Left lung (tissue), 10 donors: ENCODE results near the gene ZNF74. TPM values are rescaled to one million over a fixed set of nuclear protein-coding genes. Genes with fewer than 3 reads are reported as not detected.

Source experiments
- ATAC-seq: fragments of 200-7000 bp; cut with Tn5 transposase; one replicate; pipeline ENCODE4 v1.9.1; 2020; ENCODE audit warnings: moderate library complexity
- DNase-seq, 4 donors: peaks; one replicate each; pipeline ENCODE4 v3.0.0-alpha.2; 2013 to 2020
- H3K27ac ChIP-seq, 2 donors: fragments of 200-600 bp; sonication (generic) in 1 of 2; one replicate each; pipeline versions ENCODE4 v1.5.0 to v1.8.0; 2020 to 2021
- H3K27me3 ChIP-seq, 2 donors: fragments of 200-600 bp; sonication (generic) in 1 of 2; one replicate each; pipeline versions ENCODE4 v1.5.0 to v1.8.0; 2020 to 2021
- H3K36me3 ChIP-seq, 2 donors: fragments of 200-600 bp; sonication (generic) in 1 of 2; one replicate each; pipeline versions ENCODE4 v1.5.0 to v1.8.0; 2020 to 2021
- H3K4me1 ChIP-seq, 2 donors: fragments of 200-600 bp; one replicate each; pipeline ENCODE4 v1.8.0; 2021
- H3K4me3 ChIP-seq, 2 donors: fragments of 200-600 bp; sonication (generic) in 1 of 2; one replicate each; pipeline versions ENCODE4 v1.5.0 to v1.8.0; 2020 to 2021; ENCODE audit warnings: mild to moderate bottlenecking in 1 of 2
- H3K9me3 ChIP-seq, 2 donors: fragments of 200-600 bp; sonication (generic) in 1 of 2; one replicate each; pipeline versions ENCODE4 v1.5.0 to v1.8.0; 2020 to 2021
- CTCF ChIP-seq, 2 donors: fragments of 200-600 bp; sonication (generic) in 1 of 2; IDR thresholded peaks; one replicate each; pipeline versions ENCODE4 v1.5.0 to v1.8.0; 2021; ENCODE audit warnings: antibody characterized with exemption in 2 of 2
- intact Hi-C, 2 donors: fragments of 100-400 bp; cut with DNase I; formaldehyde crosslinking; loops; one replicate each; pipeline versions ENCODE4 v1.11.2 to v1.14.2; 2022
- polyA plus RNA-seq, 6 donors: library from polyadenylated mRNA; unstranded; fragments of 120-200 nt; gene quantifications; one replicate each; pipeline ENCODE4 v1.2.1, GENCODE V29; 2013; ENCODE audit not compliant: insufficient read length in 6 of 6
- total RNA-seq, 2 donors: library from RNA; stranded (reverse); fragmentation: NEBNext Ultra II Directional; extraction: Animal tissue kit (Norgen Biotek cat#: 25700); gene quantifications; one replicate each; pipeline ENCODE4 v1.2.1, GENCODE V29; 2021
- donor health status: DM: no; HTN: yes; CAD: no.
- donor health status: DM: no; HTN: no; CAD: no.

Gene ZNF74
- total and polyA plus RNA-seq, 8 donors: 11.0 to 22.6 (median 19.9) TPM

DNA sequence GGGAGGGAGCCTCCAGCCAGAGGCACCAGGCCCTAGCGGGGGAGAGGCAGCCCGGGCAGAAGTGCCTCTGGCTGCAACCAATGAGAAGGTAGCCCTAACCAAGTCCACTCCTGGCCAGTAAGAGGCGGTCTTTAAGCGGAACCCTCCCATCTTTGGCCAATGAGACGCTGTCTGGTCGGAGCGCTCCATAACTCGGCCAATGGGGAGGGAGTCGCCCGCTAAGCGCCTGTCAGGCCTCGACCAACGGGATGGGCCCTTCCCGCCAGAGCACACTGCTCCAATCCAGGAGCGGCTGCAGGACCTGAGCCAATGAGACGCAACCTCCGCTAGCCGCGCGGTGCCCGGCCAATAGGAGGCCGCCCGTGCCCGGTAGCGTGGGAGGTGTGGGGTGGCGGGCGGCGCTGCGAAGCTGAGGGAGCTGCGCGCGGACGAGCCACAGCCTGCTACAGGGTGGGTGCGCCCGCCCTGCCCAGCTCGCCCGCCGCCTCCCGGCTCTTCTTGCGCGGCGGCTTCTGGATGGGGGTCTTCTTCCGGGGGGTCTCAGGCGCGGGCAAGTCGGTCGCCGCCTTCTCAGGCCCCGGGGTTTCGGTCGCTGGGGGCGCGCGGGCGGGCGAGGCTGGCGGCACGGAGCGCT lies 31.1 kb downstream of the ZNF74 start:
- H3K4me1 ChIP-seq: peaks cover 3 to 30% of the 10 kb centered on the region in 2 donors
- no peak overlapping the region for H3K4me3 ChIP-seq
- DNase-seq (peak in 1 of 4 donors; percentile 68), ATAC-seq (no peak)
- H3K9me3 ChIP-seq: no peaks in the 10 kb centered on the region
- H3K27me3 ChIP-seq: peaks cover 6 to 68% of the 10 kb centered on the region in 2 donors
- no peak overlapping the region for H3K27ac ChIP-seq
- H3K36me3 ChIP-seq: peaks cover 0 to 10% of the 10 kb centered on the region in 2 donors
- intact Hi-C loops: loop anchor here in 1 of 2 donors (10.0 kb wide), 1 partner anchor 70 kb away; the partner anchor contains the start of gene KLHL22
- no peak for TF ChIP-seq CTCF (IDR thresholded peaks at IDR 0.05)

DNA sequence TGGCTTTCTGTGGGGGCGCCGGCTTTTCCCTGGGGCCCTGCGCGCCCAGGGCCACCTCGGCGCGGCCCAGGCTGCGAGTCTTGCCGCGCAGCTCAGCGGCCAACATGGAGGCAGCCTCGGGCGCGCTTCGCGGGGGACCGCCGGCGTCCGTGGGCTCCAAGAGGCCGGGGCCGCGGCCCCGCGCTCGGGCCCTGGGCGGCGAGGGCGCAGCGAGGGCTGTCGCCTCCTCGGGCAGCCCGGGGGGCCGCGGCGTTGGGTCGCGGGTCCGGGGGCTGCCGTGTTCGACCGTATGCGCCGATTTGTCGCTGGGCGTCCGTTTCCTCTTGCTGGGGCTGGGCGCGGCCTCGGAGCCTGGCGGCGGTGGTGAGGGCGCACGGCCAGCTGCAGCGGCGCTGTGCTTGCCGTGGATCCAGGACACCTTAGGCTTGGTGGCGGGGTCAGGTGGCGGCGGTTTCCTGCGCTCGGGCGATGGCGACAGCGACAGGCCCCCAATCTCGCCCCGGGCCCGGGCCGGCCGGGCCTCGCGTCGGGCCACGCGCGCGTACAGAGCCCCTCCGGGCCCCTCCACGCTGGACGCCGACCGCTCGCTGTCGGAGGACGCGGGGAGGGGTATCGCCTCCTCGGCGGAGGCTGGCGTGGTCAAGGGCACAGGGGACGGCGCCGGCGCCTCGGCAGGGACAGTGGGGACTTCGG lies 31.8 kb downstream of the ZNF74 start:
- Histone ChIP-seq H3K27ac (no peak overlapping the region), H3K27me3 (peaks cover 6 to 74% of the 10 kb centered on the region in 2 donors), H3K36me3 (peaks cover 0 to 10% of the 10 kb centered on the region in 2 donors), H3K4me1 (peaks cover 8 to 37% of the 10 kb centered on the region in 2 donors), H3K4me3 (no peak overlapping the region), H3K9me3 (no peaks in the 10 kb centered on the region)
- intact Hi-C loops: loop anchor here in 1 of 2 donors (10.0 kb wide), 1 partner anchor 69 kb away; the partner anchor contains the start of gene KLHL22
- ATAC-seq (no peak), DNase-seq (peak in 1 of 4 donors; percentile 68)
- no peak for TF ChIP-seq CTCF (IDR thresholded peaks at IDR 0.05)

DNA sequence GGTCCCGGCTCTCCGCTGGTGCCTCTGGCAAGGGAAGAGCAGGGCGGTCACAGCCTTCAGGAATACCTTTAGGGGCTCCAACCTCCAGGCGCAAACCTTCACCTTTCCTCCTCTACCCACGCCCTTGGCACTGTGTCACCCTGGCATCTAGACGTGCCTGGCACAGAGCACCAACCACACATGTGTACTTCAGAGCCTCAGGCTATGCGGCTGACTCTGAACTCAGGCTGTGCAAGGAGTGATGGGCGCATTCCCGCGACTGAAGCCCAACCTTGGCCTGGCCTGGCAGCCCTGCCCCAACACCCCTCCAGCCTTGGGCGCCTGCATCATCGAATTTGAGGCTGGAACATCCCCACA lies 32.3 kb downstream of the ZNF74 start:
- Histone ChIP-seq H3K9me3 (no peaks in the 10 kb centered on the region), H3K27ac (no peak overlapping the region), H3K4me3 (no peak overlapping the region), H3K27me3 (peaks cover 8 to 80% of the 10 kb centered on the region in 2 donors), H3K4me1 (peaks cover 12 to 42% of the 10 kb centered on the region in 2 donors), H3K36me3 (peaks cover 0 to 10% of the 10 kb centered on the region in 2 donors)
- intact Hi-C loops: loop anchor here in 1 of 2 donors (10.0 kb wide), 1 partner anchor 69 kb away; the partner anchor contains the start of gene KLHL22
- DNase-seq (peak in 1 of 4 donors; percentile 43), ATAC-seq (no peak)
- TF ChIP-seq CTCF (IDR thresholded peaks at IDR 0.05): no peak

DNA sequence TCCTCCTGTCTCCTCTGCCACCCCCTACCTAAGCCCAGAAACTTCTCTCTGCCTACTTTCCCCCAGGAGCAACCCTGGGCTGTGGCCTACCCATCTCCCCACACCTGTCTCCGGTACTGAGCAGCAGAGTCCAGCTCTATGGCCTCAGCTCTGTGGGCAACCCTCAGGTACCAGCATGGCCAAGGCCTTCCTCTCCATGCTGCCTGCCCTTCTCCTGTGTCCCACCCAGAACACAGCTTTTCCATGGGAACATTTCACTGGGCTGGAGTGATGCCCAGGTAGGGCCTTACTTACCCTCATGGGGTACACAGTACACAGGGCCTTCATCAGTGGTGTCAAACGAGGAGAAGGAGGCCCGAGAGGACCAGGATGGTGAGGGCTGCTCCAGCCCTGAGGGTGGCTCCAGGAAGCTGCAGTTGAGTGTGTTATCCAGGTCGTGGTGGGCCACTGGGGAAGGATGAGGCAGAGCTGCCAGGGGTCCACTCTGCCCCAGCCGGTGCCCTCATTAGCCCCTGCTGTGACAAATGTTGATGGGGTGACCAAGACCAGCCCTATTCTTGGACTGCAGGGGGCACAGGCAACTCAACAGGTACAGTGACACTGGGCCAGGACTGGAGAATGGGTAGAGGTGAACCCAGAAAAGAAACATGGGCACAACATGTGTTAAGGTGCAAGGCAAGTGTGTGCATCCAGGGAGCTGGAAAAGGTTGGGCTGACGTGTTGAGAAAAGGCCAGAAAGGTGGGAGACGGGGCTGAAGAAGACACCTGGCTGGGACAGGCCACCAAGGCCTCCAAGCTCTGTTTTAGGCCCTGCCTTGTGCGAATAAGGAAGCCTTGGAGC lies 33.4 kb downstream of the ZNF74 start:
- H3K27me3 ChIP-seq: peaks cover 9 to 90% of the 10 kb centered on the region in 2 donors
- peaks cover 14 to 47% of the 10 kb centered on the region in 2 donors for H3K4me1 ChIP-seq
- intact Hi-C loops: loop anchor here in 1 of 2 donors (10.0 kb wide), 1 partner anchor 67 kb away; the partner anchor contains the start of gene KLHL22

More for the DNA sequence above, 33.4 kb downstream of the ZNF74 start:
- H3K9me3 ChIP-seq: no peaks in the 10 kb centered on the region
- no peak overlapping the region for H3K27ac ChIP-seq
- TF ChIP-seq CTCF (IDR thresholded peaks at IDR 0.05): no peak
- DNase-seq (peak in 1 of 4 donors; percentile 51), ATAC-seq (no peak)
- H3K36me3 ChIP-seq: peaks cover 0 to 10% of the 10 kb centered on the region in 2 donors
- no peak overlapping the region for H3K4me3 ChIP-seq
